Ovary (tissue), 3 donors: ENCODE measurements around the gene INSR.

Experiments used
- CTCF ChIP-seq, 3 donors: fragments of 450-650 bp in 2 of 3; fragments of 200-600 bp in 1 of 3; IDR thresholded peaks; one replicate each; pipeline versions ENCODE4 v1.5.1 to v1.8.0; 2016 to 2022; ENCODE audit warnings: antibody characterized with exemption in 3 of 3, mild to moderate bottlenecking in 1 of 3
- EP300 ChIP-seq: sonication (generic); formaldehyde crosslinking; IDR thresholded peaks from one replicate; pipeline ENCODE4 v1.6.1; 2017; ENCODE audit warnings: antibody characterized with exemption
- POLR2A ChIP-seq: fragments of 450-650 bp; IDR thresholded peaks from one replicate; pipeline ENCODE4 v1.6.1; 2017; ENCODE audit warnings: antibody characterized with exemption, mild to moderate bottlenecking, moderate library complexity
- donor health status: DM: no; HTN: no; CAD: no.

GRCh38 chr19:7138402-7138801 lies 155.8 kb downstream of the INSR start:
- TF ChIP-seq CTCF (IDR thresholded peaks at IDR 0.05) (no peak), POLR2A (no peak), EP300 (no peak)
